Glutamatergic neuron (in vitro differentiated cells): ENCODE data around the gene CRP. TPM values are rescaled to one million over a fixed set of nuclear protein-coding genes. Genes with fewer than 3 reads are reported as not detected.

ENCODE experiments used
- DNase-seq: peaks from one replicate; pipeline ENCODE4 v3.0.0; 2022
- H3K27ac Mint-ChIP-seq: one replicate; pipeline ENCODE4 v1.8.0; 2020; ENCODE audit warnings: mild to moderate bottlenecking, mixed read lengths, inconsistent platforms; ENCODE audit not compliant: unreplicated experiment
- H3K27me3 Mint-ChIP-seq: one replicate; pipeline ENCODE4 v1.8.0; 2020; ENCODE audit warnings: mild to moderate bottlenecking, moderate library complexity, mixed read lengths, inconsistent platforms; ENCODE audit not compliant: unreplicated experiment
- H3K36me3 Mint-ChIP-seq: one replicate; pipeline ENCODE4 v1.8.0; 2020; ENCODE audit warnings: mild to moderate bottlenecking, mixed read lengths, inconsistent platforms; ENCODE audit not compliant: unreplicated experiment
- H3K4me1 Mint-ChIP-seq: one replicate; pipeline ENCODE4 v1.8.0; 2020; ENCODE audit warnings: mild to moderate bottlenecking, low read depth, mixed read lengths, inconsistent platforms; ENCODE audit not compliant: unreplicated experiment
- H3K4me3 Mint-ChIP-seq: one replicate; pipeline ENCODE4 v1.8.0; 2020; ENCODE audit warnings: mild to moderate bottlenecking, mixed read lengths, inconsistent platforms; ENCODE audit not compliant: unreplicated experiment
- H3K9me3 Mint-ChIP-seq: one replicate; pipeline ENCODE4 v1.8.0; 2020; ENCODE audit warnings: mild to moderate bottlenecking, moderate library complexity, mixed read lengths, inconsistent platforms; ENCODE audit not compliant: unreplicated experiment
- CTCF ChIP-seq: fragments of 200-600 bp; sonication (generic); IDR thresholded peaks from one replicate; pipeline ENCODE4 v1.5.0; 2021; ENCODE audit not compliant: partially characterized antibody, unreplicated experiment
- total RNA-seq: library from RNA; stranded (reverse); fragmentation: NEBNext Ultra II Directional; extraction: Animal tissue kit (Norgen Biotek cat#: 25700); gene quantifications from one replicate; pipeline ENCODE4 v1.2.1, GENCODE V29; 2021; ENCODE audit not compliant: unreplicated experiment

The CRP gene
- total RNA-seq, 1 donor from 2014 or later: not detected

- no peaks in the 10 kb centered on the region for H3K9me3 Mint-ChIP-seq
- no peak for TF ChIP-seq CTCF
- H3K4me3 Mint-ChIP-seq: no peak overlapping the region
- no peaks in the 10 kb centered on the region for H3K27me3 Mint-ChIP-seq
- DNase-seq: no peak
- no peaks in the 10 kb centered on the region for H3K36me3 Mint-ChIP-seq
- H3K27ac Mint-ChIP-seq: no peak overlapping the region
- no peaks in the 10 kb centered on the region for H3K4me1 Mint-ChIP-seq
Measured at GRCh38 chr1:159705251-159705903, 9.0 kb downstream of the CRP start.

GRCh38 chr1:159704481-159704880 is 9.9 kb downstream of the CRP start:
- no peaks in the 10 kb centered on the region for H3K4me1 Mint-ChIP-seq
- H3K27me3 Mint-ChIP-seq: no peaks in the 10 kb centered on the region
- DNase-seq: no peak
- no peak for TF ChIP-seq CTCF
- no peak overlapping the region for H3K27ac Mint-ChIP-seq
- no peaks in the 10 kb centered on the region for H3K36me3 Mint-ChIP-seq
- H3K4me3 Mint-ChIP-seq: no peak overlapping the region
- H3K9me3 Mint-ChIP-seq: no peaks in the 10 kb centered on the region

DNA sequence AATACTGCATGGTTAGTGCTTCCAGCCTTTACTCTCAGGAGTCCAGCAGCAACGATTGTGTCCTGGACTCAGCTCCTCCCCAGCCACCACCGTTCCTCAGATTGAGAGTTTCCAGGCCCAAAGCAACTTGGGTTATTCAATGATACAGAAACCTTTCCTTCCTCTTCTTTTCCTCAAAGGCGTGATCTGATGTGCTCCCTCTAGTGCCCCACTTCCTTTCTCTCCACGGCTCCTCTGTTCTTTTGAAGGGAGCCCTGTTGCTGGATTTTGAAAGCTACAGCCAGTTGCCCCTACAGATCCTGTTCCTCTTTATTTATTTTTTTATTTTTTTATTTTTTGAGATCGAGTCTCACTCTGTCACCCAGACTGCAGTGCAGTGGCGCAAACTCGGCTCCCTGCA is 14.1 kb downstream of the CRP start:
- Mint-ChIP-seq H3K4me1 (no peaks in the 10 kb centered on the region), H3K36me3 (no peaks in the 10 kb centered on the region), H3K4me3 (no peak overlapping the region), H3K27ac (no peak overlapping the region), H3K27me3 (no peaks in the 10 kb centered on the region), H3K9me3 (no peaks in the 10 kb centered on the region)
- no peak for TF ChIP-seq CTCF
- no peak for DNase-seq

DNA sequence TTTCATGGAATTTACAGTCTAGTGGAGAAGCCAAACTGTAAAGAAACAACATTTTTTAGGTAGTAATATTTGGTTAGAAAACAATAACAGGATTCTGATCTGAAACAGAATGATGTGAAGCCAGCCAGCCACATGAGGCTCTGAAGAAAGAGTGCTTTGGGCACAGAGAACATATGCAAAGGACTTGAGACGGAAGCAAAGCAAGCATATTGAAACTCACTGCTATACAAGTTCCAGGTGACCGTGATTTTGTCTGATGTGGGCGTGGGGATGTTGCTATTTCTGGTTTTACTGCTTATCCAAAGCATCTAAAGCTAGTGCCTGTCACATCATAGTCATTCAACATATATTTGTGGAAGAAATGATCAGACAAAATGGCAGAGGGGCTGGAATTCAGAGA is 14.7 kb downstream of the CRP start:
- Mint-ChIP-seq H3K9me3 (no peaks in the 10 kb centered on the region), H3K27ac (no peak overlapping the region), H3K27me3 (no peaks in the 10 kb centered on the region), H3K4me3 (no peak overlapping the region), H3K4me1 (no peaks in the 10 kb centered on the region), H3K36me3 (no peaks in the 10 kb centered on the region)
- no peak for DNase-seq
- no peak for TF ChIP-seq CTCF

GRCh38 chr1:159699246-159699645 is 15.1 kb downstream of the CRP start:
- no peaks in the 10 kb centered on the region for H3K27me3 Mint-ChIP-seq
- H3K4me1 Mint-ChIP-seq: no peaks in the 10 kb centered on the region
- no peak overlapping the region for H3K27ac Mint-ChIP-seq
- no peak overlapping the region for H3K4me3 Mint-ChIP-seq
- no peak for TF ChIP-seq CTCF
- H3K9me3 Mint-ChIP-seq: no peaks in the 10 kb centered on the region
- no peaks in the 10 kb centered on the region for H3K36me3 Mint-ChIP-seq
- no peak for DNase-seq
